ENCODE measurements around the gene GPR152.

GPR152 gene

DNA sequence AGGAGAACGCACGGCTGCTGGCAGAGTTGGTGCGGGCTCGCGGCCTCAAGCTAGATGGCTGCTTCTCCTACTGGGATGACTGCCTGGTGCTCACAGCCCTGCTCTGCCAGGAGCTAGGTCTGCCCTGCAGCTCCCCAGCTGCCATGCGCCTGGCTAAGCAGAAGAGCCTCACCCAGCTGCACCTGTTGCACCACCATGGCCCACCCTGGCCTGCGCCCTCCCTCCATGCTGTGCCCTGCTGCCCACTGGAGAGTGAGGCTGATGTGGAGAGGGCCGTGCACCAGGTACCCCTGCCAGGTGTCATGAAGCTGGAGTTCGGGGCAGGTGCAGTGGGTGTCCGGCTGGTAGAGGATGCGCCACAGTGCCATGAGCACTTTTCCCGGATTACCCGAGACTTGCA, 29.1 kb downstream of the GPR152 start:
- no peak for DNase-seq

DNA sequence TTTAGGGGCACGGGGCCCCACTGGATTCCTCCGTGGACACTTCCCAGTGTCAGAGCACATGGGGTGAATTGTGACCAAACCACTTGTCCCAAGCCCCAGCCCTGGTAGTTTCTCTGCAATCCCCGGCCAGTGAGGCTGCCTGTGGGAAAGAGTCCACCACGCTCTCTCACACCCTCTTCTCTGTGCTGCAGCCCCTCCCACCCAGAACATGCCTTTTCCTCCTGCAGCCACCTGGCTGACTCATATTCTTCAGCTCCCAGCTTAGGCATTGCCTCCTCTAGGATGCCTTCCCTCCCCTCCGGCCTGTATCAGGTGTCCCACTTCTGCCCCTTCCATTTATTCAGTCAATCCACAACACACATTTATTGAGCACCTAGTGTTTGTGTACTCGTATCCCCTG, 29.6 kb downstream of the GPR152 start:
- DNase-seq: no peak

DNA sequence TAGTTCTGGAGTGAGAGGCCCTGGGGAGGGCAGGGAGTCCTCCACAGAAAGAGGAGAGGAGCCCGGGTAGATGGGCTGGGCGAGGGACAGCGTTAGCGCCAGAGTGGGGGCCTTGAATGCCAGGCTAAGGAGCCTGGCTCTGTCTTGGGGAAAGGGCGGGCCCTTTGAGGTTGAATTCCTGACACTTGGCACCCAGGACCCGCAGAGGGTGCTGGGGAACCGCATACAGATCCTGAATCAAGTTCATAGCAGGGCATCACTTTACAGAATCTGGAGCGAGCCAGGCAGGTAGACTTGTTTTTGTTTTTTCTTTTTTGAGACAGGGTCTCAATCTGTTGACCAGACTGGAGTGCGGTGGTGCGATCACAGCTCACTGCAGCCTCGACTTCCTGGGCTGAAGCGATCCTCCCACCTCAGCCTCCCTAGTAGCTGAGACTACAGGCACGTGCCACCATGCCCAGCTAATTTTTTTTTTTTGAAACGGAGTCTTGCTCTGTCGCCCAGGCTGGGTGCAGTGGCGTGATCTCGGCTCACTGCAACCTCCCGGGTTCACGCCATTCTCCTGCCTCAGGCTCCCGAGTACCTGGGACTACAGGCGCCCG, 31.0 kb downstream of the GPR152 start:
- no peak for DNase-seq

DNA sequence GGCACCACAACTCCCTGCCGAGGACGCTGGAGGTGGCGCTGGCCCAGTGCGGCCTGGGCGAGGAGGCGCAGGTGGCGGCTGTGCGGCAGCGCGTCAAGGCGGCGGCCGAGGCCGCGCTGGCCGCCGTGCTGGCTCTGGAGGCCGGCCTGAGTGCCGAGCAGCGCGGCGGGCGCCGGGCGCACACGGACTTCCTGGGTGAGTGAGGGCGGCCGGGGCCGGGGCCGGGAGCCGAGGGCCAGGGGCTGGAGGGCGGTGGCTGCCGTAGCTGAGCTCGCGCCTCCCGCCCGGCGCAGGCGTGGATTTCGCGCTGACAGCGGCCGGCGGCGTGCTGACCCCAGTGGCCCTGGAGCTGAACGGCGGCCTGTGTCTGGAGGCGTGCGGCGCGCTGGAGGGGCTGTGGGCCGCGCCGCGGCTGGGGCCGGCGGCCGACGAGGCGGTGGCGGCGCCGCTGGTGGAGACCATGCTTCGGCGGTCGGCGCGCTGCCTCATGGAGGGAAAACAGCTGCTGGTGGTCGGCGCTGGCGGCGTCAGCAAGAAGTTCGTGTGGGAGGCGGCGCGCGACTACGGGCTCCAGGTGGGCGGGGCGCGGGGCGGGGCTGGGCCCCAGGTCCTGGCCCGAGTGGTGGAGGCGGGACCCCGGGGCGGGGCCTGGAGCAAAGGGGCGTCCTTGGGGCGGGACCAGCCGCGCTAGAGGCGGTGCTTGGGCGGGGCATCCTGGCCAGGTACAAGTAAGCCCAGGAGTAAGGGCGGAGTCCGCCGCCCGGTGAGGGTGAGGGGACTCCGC, 31.7 kb downstream of the GPR152 start:
- peak; percentile 93 for DNase-seq

DNA sequence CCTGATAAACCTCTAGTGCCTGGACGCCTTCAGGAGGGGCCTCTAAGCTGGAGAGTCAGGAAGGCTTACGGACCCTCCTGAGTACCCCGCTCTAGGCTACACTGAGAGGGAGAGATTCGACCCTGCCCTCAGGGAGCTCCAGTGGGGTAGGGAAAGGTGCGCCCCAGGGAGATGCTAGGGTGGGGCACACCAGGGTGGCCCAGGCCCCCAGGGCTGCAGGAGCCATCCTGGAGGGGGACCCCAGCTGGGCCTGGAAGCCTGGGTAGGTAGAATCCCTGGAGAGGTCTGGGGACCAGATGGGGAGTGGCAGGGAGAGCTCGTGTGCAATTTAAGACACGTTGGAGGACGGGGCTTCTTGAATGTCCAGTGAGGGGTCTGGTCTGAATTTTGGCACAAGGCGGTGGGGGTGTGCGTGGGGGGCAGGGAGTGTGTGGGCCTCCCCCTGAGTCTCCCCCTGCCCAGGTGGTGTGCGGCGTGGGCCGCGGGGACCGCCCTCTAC, 32.3 kb downstream of the GPR152 start:
- DNase-seq: no peak

DNA sequence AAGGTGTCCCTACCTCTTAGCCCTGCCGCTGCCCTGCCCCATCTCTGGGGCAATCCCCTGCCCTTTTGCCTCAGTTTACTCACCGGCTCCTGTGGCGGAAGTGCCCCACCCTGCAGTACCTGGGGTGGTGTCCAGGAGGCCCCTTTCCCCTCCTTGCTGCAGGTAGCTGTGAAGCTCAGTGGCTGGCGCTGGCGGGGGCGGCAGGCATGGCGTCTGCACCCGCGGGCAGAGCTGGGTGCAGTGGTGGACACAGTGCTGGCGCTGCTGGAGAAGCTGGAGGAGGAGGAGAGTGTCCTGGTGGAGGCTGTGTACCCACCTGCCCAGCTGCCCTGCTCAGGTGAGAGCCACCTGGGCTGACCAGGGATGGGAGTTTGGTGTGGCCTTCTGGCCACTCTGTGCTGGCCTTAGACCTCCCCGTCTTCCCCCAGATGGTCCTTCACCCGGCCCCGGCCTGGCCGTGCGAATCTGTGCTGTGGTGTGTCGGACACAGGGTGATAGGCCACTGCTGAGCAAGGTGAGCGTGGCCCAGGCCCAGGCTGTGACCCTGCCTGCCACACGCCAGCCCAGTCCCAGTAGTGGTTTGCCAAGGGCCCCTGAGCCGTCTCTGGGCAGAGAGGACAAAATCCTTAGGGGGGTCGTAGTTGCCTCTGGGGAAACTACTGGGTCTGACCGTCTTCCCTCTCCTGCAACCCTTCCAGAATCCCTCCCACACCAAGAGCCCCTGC, 33.0 kb downstream of the GPR152 start:
- DNase-seq: no peak

DNA sequence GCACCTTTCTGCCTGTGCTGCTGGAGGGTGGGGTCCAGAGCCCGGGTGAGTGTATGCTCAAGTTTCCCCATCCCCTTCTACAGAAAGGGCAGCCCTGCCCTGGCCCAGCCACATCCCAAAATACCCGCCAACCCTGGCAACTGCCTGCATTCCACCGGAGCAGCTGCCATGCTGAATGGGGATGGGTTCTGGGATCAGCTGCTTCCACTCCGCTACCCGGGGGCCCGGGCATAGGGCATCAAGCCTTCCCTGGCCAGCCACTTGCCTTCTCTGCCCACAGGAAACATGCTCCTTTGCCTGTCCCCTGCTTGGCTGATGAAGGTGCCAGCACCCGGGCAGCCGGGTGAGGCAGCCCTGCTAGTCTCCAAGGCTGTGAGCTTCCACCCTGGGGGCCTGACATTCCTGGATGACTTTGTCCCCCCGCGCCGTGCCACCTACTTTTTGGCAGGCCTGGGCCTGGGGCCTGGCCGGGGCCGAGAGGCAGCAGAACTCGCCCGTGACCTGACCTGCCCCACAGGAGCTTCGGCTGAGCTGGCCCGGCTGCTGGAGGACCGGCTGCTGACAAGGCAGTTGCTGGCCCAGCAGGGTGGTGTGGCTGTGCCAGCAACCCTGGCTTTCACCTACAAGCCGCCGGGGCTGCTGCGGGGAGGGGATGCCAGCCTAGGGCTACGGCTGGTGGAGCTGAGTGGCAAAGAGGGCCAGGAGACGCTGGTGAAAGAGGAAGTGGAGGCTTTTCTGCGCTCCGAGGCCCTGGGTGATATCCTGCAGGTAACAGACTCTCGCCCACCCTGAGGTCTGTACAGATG, 33.9 kb downstream of the GPR152 start:
- no peak for DNase-seq

DNA sequence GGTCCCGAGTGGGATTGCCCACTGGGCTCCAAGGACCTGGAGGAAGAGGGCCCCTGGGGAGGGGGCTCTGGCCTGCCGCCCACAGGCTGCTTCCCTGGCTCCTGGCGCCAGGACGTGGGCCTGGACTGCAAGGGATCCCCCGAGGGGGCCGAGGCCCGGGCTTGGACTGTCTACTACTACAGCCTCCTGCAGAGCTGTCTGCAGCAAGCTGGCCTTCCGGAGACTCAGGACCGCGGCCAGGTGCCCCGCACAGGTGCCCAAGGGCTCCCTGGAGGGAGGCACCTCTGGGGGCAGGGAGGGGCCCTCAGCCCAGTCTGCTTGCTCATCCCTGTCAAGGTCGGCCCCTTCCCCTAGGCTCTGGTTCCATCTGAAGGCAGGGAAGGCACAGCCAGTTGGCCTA, 35.1 kb downstream of the GPR152 start:
- DNase-seq: no peak

DNA sequence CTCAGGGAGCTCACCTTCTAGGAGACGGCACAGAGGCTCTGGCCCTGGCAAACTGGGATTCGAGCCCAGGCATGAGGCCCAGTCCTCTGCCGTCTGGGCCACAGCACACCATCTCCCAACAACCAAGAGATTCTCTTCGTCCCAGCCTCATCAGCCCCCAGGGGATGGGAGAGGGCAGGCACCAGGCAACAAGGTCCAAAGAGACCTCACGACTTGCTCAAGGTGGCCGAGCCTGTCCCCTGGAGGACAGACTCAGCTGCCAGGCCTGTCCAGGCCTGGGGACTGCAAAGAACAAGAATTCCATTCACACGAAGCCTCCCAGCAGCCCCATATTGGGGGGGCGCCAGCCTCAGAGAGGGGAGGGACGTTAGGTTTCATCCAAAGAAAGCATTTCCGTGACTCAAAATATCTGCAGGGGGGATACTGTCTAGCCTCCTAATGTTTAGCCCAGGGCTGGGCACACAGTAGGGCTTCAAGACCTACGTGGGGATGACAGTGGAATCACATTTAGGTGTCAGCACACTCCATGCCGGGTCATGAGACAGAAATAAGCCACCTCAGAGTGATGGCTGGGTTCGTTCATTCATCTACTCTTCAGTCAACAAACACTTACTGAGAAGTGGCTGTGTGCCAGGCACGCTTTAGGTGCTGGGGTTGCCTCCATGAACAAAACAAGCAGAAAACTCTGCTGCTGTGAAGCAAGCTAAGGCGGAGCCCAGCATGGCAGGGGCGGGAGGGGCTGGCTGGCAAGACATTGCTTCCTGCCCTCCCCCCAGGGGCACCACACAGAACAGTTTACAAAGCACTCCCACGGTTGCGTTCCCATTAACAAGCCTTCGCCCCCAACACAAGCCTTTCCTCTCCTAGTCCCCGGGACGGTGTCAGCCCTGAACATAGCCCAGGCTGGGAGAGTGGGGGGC, 35.9 kb downstream of the GPR152 start:
- DNase-seq: peak; percentile 48

DNA sequence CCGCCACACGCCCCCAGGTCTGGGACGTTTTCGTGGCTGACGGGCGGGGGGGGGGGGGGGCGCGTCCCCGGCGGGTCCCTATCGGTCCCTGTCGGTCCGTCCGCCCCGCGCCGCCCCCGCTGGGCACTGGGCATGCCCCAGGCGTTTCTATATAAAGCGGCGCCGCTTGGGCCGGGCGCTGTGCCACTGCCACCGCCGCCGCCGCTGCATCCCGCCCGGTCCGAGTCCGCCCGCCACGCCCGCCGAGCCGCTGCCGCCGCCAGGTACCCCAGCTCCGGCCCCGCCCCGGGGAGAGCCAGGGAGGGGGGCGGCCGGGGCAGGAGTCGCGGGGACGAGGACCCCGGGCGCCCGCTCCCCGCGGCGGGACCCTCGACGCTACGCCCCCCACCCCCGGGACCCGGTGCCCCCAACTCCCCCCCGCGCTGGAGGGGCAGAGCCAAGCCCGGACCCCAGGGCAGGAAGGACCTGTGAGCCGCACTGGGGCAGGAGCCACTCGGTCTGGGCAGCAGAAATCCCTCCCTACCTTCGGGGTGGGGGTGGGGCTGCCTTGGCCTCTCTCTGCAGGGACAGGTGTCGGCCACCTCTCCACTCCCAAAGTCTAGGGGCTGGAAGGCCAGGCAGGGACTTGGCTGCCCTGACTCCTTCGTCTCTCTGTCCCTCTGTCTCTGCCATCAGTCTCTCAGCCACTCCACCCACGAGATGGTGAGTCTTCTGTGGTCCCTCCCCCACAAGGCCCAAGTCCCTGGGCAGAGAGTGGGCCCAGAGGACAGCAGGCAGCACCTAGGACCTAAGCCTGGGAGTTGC, 36.8 kb downstream of the GPR152 start, which contains the start of gene CARNS1:
Gene CARNS1, plus strand, starts transcription at position 178 of the 804 bp plus-strand sequence. Its CDS starts 522 bp downstream, at position 700.
- no peak for DNase-seq

DNA sequence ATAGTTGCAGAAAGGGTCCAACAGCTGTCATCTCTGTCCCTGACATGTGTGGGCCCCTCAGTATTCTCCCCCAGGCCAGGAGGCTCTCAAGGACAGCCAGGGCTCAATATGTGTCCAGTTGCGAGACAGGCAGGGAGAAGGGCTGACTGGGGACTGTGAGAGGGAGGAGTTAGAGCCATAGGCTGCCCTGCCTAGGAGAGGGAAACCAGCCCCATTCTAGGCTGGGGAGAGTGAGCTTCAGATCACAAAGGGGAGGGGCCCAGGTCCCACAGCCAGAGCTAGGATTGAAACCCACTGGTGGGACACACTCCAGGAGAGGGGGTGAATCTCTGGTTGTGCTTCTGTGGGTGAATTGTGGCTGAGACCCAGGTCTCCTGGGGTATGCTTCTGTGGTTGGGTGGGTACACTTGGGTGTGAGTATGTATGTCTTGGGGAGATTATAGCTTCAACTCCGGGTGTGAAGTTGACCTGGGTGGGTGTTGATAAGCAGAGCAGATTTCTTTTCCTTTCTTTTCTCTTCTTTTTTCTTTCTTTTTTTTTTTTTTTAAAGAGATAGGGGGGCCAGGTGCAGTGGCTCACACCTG, 39.2 kb downstream of the GPR152 start:
- DNase-seq: no peak

DNA sequence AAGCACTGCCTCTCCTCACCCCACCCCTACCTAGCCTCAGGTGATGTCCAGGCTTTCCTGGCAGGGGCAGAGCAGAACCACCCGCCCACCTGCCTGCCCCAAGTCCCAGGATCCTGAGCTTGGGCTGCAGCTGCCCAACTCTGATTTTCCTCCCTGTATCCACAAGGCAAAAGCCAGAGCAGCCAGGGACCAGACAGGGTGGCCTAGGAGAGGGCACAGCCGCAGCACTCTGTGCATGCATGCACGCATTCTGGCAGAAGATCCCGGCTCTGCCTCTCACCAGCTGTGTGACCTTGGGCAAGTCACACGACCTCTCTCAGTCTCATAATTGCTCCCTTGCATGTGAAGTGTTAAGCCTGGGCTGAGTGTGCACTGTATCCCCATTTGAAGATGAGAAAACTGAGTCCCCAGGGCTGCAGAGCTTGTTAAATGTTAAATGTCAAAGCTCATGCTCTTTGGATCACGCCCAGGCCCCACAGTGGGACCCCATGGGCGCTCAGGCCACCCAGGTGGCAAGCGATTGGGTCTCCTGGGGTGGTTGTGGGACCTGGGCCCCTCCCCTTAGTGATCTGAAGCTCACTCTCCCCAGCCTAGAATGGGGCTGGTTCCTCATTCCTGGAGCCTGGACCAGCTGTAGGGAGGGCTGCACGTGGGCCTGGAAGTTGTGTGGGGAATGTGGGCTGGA, 39.9 kb downstream of the GPR152 start:
- DNase-seq: no peak

DNA sequence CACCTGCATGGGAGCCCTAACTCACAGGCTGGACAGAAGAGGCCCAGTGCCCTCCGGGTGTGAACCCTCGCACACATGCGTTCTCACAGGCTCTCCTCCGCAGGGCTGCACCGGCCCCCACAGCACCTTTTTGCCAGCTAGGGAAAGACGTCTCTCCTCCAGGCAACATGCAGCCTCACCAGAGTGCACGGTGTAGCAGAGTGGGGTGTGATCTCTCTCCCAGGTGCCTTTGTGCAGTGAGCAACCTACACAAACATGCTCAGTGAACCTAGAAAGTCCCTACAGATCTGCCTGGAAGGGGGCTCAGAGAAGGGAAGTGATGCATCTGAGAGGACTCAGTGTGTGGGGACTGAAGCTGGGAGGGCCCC, 40.8 kb downstream of the GPR152 start:
- DNase-seq: no peak

DNA sequence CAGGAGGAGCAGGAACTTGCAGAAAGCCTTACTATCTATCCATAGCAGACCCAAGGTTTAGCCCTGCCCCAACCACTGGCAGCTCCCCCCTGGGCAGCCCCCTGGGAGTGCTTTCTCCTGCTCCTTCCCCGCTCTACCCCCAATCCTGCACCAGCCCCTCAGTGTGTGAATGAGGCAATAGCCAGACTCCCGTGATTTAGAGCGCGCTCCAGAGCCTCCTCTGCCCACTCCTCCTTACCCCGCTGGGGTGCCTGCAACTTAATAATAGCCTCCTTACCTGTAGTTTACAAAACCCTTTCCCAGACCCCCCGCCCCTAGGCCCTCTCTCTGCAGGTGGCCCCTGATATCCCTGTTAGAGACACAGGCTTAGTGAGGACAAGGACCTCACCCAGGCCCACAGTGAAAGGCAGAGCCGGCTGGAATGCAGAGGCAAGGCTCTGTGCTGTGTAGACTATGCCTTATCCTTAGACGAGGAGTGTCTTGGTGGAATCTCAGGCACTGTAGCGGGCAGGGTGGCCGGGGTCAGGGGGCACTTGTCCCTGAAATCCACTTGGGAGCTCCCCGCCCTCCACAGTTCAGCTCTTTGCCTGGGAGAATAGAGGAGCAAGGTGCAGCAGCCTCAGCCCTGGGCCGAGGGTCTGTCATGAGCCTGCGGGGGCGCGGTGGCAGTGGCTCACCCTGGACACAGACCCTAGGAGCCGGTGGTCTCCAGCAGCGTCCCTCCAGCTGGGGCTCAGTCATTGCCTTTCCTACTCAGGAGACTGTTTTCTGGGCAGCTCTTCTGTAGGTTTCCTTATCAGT, 41.3 kb downstream of the GPR152 start:
- no peak for DNase-seq

DNA sequence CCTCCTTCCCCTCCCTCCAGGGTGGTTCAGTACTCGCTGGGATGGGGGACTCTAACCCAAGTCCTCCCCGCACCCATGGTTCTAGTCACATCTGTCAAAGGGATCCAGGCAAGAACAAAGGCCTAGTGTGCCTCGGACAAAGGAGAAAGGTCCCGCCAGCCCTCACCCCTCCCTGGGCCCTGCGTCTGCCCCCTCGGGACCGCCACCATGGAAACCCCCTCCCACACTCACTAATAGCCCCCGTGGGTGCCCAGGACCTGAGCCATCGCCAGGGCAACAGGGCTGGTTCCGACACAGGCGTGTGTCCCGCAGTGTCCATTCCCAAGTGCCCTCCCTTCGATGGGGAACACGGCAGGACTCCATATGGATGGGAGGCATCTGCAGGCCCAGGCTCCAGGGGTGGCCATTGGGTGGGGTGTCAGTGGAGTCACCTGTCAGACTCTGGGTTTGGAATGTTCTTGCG, 42.1 kb downstream of the GPR152 start:
- no peak for DNase-seq

DNA sequence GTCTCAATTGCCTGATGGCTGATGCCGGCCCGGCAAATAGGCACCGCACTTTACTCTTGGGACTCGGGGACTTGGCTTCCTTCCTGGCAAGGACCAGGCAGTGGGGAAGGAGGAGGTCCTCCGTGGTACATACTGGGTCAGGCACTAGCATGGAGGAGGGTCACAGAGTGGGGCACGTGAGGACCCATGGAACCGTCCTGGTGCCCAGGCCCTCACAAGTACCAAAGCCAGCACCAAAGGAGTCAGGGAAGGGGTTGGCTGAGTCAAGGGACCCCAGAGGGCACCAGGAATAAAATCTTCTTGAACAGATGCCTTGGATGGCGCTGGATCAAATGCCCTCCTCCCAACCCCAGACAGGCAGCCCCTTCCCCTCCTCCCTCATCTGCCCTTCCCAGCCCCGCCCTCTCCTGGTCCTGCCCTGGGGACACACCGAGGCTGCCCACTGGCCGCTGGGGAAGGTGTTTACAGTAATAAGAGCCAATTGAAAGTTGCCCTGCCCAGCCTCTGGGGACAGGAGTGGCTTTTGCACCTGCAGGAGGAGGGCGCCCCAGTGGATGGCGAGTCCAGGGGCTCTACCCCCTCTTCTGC, 42.7 kb downstream of the GPR152 start:
- DNase-seq: peak; percentile 7

DNA sequence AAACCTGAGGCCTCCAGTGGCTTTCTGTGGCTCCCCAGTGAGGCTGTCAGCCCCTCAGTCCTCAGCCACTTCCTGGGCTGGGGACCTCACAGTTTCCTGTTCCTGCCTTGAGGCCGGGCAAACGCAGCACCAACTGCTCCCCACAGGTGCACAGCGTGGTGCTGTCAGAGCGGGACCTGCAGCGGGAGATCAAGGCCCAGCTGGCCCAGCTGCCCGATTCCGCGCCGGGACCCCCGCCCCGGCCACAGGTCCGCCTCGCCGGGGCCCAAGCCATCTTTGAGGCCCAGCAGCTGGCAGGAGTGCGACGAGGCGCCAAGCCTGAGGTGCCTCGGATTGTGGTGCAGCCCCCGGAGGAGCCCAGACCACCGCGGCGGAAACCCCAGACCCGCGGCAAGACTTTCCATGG, 43.3 kb downstream of the GPR152 start:
- no peak for DNase-seq

DNA sequence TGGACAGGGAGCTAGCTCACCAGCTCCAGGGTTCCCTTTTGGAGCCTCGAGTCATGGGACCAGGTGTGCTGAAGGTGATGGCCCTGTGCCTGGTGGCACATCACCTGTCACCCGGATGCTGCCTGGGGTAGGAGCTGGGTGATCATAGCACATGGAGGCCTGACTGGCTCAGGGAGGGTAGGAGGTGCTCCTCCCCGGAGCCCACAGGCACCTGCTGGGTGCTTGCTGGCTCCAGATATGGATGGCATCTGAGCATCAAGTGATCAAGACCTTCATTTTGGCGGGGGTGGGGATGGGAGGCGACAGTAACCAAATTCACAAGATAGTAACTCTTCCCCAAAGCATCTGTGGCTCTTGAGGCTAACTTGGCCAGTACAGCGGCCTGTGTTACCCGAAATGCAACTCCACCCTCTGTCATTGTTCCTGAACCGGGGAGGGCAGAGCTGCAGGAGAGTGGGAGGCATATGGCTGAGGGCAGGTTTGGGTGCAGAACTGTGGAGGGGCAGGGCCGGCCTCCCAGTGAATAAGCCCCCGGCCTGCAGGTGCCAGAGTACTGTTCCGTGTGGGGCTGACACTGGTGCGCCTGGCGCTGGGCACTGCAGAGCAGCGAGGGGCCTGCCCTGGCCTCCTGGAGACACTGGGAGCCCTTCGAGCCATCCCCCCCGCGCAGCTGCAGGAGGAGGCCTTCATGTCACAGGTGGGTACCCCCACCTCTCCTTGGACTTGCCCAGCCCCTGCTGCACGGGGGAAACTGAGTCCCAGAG, 43.9 kb downstream of the GPR152 start:
- DNase-seq: no peak
